ENCODE results near the gene TSPAN32. TPM values are rescaled to one million over a fixed set of nuclear protein-coding genes. Genes with fewer than 3 reads are reported as not detected.

The TSPAN32 gene
- polyA plus RNA-seq, 1 donor (not counting 4 experiments of a cell fraction or from before 2014, with no cell fraction given): not detected

GRCh38 chr11:2273771-2274170, 28.0 kb upstream of the TSPAN32 start:
- no peaks in the 10 kb centered on the region for H3K9me3 ChIP-seq (ENCODE audit: control insufficient read depth, low read depth, low read length)
- FAIRE-seq (no peak), DNase-seq (ENCODE audit: low read depth, low spot score) (no peak)
- no peaks in the 10 kb centered on the region for H3K9me1 ChIP-seq (ENCODE audit: control insufficient read depth, extremely low read depth, insufficient read depth, low read length)
- H3K27me3 ChIP-seq (ENCODE audit: control insufficient read depth, extremely low read depth, insufficient read depth, low read length): peaks cover 56% of the 10 kb centered on the region
- H2AFZ ChIP-seq (ENCODE audit: control insufficient read depth, low read length): no peak overlapping the region
- H3K4me1 ChIP-seq (ENCODE audit: control insufficient read depth, extremely low read depth, insufficient read depth, low read length): peaks cover 3% of the 10 kb centered on the region
- H3K4me2 ChIP-seq (ENCODE audit: control insufficient read depth, extremely low read depth, insufficient read depth, low read depth, low read length): no peak overlapping the region
- no peaks in the 10 kb centered on the region for H3K79me2 ChIP-seq (ENCODE audit: control insufficient read depth, insufficient read depth, low read length)
- no peak overlapping the region for H3K27ac ChIP-seq (ENCODE audit: control insufficient read depth, insufficient read depth, low read length)
- dilution Hi-C loops (cut with MboI; ENCODE audit: extremely low pct_ligation_motif_present, low sequenced_read_pairs): no loop called here
- TF ChIP-seq CTCF (optimal IDR thresholded peaks at IDR 0.05 in 1 of 3, IDR thresholded peaks at IDR 0.05 in 1 of 3, conservative IDR thresholded peaks at IDR 0.05 in 1 of 3; ENCODE audit: extremely low read depth in 1 of 3, insufficient read depth in 2 of 3, low read length in 3 of 3): no peak
- no peak for TF ChIP-seq EZH2 (IDR thresholded peaks at IDR 0.05; ENCODE audit: low read length)
- no peak overlapping the region for H3K9ac ChIP-seq (ENCODE audit: control insufficient read depth, extremely low read depth, insufficient read depth, low read length)
- H3K36me3 ChIP-seq (ENCODE audit: control insufficient read depth in 2 of 2, extremely low read depth in 1 of 2, insufficient read depth in 2 of 2, low read length in 2 of 2): no peaks in the 10 kb centered on the region
- H4K20me1 ChIP-seq (ENCODE audit: control insufficient read depth, extremely low read depth, insufficient read depth, low read length): no peaks in the 10 kb centered on the region
- no peak overlapping the region for H3K4me3 ChIP-seq (ENCODE audit: control insufficient read depth in 2 of 3, extremely low read depth in 1 of 3, insufficient read depth in 2 of 3, low read depth in 1 of 3, low read length in 3 of 3)

GRCh38 chr11:2275334-2276279, 26.2 kb upstream of the TSPAN32 start:
- Histone ChIP-seq H3K4me1 (ENCODE audit: control insufficient read depth, extremely low read depth, insufficient read depth, low read length) (no peaks in the 10 kb centered on the region), H3K4me3 (ENCODE audit: control insufficient read depth in 2 of 3, extremely low read depth in 1 of 3, insufficient read depth in 2 of 3, low read depth in 1 of 3, low read length in 3 of 3) (no peak overlapping the region), H3K36me3 (ENCODE audit: control insufficient read depth in 2 of 2, extremely low read depth in 1 of 2, insufficient read depth in 2 of 2, low read length in 2 of 2) (no peaks in the 10 kb centered on the region), H3K9ac (ENCODE audit: control insufficient read depth, extremely low read depth, insufficient read depth, low read length) (no peak overlapping the region), H3K9me1 (ENCODE audit: control insufficient read depth, extremely low read depth, insufficient read depth, low read length) (no peaks in the 10 kb centered on the region), H4K20me1 (ENCODE audit: control insufficient read depth, extremely low read depth, insufficient read depth, low read length) (no peaks in the 10 kb centered on the region), H3K79me2 (ENCODE audit: control insufficient read depth, insufficient read depth, low read length) (no peaks in the 10 kb centered on the region), H2AFZ (ENCODE audit: control insufficient read depth, low read length) (no peak overlapping the region), H3K27me3 (ENCODE audit: control insufficient read depth, extremely low read depth, insufficient read depth, low read length) (peaks cover 50% of the 10 kb centered on the region), H3K4me2 (ENCODE audit: control insufficient read depth, extremely low read depth, insufficient read depth, low read depth, low read length) (no peak overlapping the region), H3K27ac (ENCODE audit: control insufficient read depth, insufficient read depth, low read length) (no peak overlapping the region), H3K9me3 (ENCODE audit: control insufficient read depth, low read depth, low read length) (no peaks in the 10 kb centered on the region)
- dilution Hi-C loops (cut with MboI; ENCODE audit: extremely low pct_ligation_motif_present, low sequenced_read_pairs): no loop called here
- no peak for TF ChIP-seq CTCF (optimal IDR thresholded peaks at IDR 0.05 in 1 of 3, IDR thresholded peaks at IDR 0.05 in 1 of 3, conservative IDR thresholded peaks at IDR 0.05 in 1 of 3; ENCODE audit: extremely low read depth in 1 of 3, insufficient read depth in 2 of 3, low read length in 3 of 3)
- FAIRE-seq: no peak
- no peak for DNase-seq (ENCODE audit: low read depth, low spot score)

Data from keratinocyte (primary cell).